Fibroblast of gingiva (primary cell): ENCODE measurements around the gene DCAF7.

Experiments
- DNase-seq: peaks from one replicate; pipeline ENCODE4 v3.0.0-alpha.2; 2011; ENCODE audit warnings: low read depth

DCAF7 gene

GRCh38 chr17:63629627-63630026 lies 79.3 kb downstream of the DCAF7 start:
- DNase-seq: no peak

- DNase-seq: no peak
Measured at GRCh38 chr17:63631062-63631461, 80.8 kb downstream of the DCAF7 start.

- no peak for DNase-seq
Measured at GRCh38 chr17:63631626-63632025, 81.3 kb downstream of the DCAF7 start.

GRCh38 chr17:63633742-63634141 lies 83.5 kb downstream of the DCAF7 start:
- DNase-seq: no peak

- no peak for DNase-seq
Measured at GRCh38 chr17:63634163-63634562, 83.9 kb downstream of the DCAF7 start.

- no peak for DNase-seq
Measured at GRCh38 chr17:63634816-63635215, 84.5 kb downstream of the DCAF7 start.

- no peak for DNase-seq
Measured at GRCh38 chr17:63635290-63635689, 85.0 kb downstream of the DCAF7 start.

GRCh38 chr17:63635787-63636186 lies 85.5 kb downstream of the DCAF7 start:
- DNase-seq: peak; percentile 53

- no peak for DNase-seq
Measured at GRCh38 chr17:63639125-63639524, 88.8 kb downstream of the DCAF7 start.

- no peak for DNase-seq
Measured at GRCh38 chr17:63640038-63640437, 89.8 kb downstream of the DCAF7 start.

- DNase-seq: no peak
Measured at GRCh38 chr17:63641692-63642448, 91.6 kb downstream of the DCAF7 start.
